Neural crest cell (in vitro differentiated cells): Measurements from ENCODE around the gene APPL2. TPM values are rescaled to one million over a fixed set of nuclear protein-coding genes. Genes with fewer than 3 reads are reported as not detected.
"Not testable (repeated sequence)": the region's sequence is repeated elsewhere in the genome, so short reads cannot be mapped to it uniquely, and the experiment has no call there.

Experiments
- DNase-seq: peaks from one replicate; pipeline ENCODE4 v3.0.0; 2021; ENCODE audit warnings: low read depth, mixed read lengths, low spot score
- H3K27ac Mint-ChIP-seq: one replicate; pipeline ENCODE4 v1.8.0; 2021; ENCODE audit warnings: mild to moderate bottlenecking, mixed read lengths; ENCODE audit not compliant: unreplicated experiment
- H3K27me3 Mint-ChIP-seq: 2 replicates; pipeline ENCODE4 v1.8.0; 2021; ENCODE audit warnings: low read depth, mild to moderate bottlenecking, mixed read lengths
- H3K36me3 Mint-ChIP-seq: 2 replicates; pipeline ENCODE4 v1.8.0; 2021; ENCODE audit warnings: low read depth, mild to moderate bottlenecking, mixed read lengths
- H3K4me1 Mint-ChIP-seq: 2 replicates; pipeline ENCODE4 v1.8.0; 2021; ENCODE audit warnings: mixed read lengths
- H3K4me3 Mint-ChIP-seq: one replicate; pipeline ENCODE4 v1.8.0; 2021; ENCODE audit warnings: mild to moderate bottlenecking, mixed read lengths
- H3K9me3 Mint-ChIP-seq: 2 replicates; pipeline ENCODE4 v1.8.0; 2021; ENCODE audit warnings: mixed read lengths
- total RNA-seq: library from RNA; stranded (reverse); gene quantifications from 2 replicates; pipeline ENCODE4 v1.2.1, GENCODE V29; 2021
- TF ChIP-seq, protein P1 (sequence below): fragments of 200-600 bp; sonication (generic); conservative IDR thresholded peaks from 2 replicates; pipeline ENCODE4 v1.5.0; 2021; ENCODE audit warnings: antibody characterized with exemption, mild to moderate bottlenecking

Gene APPL2
- total RNA-seq, 1 donor from 2014 or later, result 51.8 TPM

DNA sequence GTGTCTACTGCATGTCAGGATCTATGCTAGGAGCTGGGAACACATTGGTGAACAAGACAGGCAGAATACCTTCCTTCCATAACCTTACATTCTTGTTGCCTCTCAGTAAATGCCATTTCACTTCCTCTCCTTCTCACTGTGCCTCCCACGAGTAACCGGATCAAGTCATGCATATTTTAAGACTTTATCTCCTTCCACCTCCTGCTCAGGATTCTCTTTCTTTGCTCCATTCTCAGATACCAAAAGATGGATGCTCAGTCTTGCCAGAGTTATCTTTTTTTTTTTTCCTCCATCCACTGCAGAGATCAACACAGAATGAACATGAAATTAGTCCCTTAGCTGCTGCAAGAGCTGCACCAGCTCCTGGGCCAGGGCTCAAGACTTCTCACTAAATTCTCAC, 20.0 kb upstream of the APPL2 start:
- Mint-ChIP-seq H3K27ac (no peak overlapping the region), H3K9me3 (no peaks in the 10 kb centered on the region), H3K36me3 (no peaks in the 10 kb centered on the region), H3K27me3 (no peaks in the 10 kb centered on the region), H3K4me1 (no peaks in the 10 kb centered on the region), H3K4me3 (no peak overlapping the region)
- DNase-seq, result no peak
- TF ChIP-seq, protein P1, sequence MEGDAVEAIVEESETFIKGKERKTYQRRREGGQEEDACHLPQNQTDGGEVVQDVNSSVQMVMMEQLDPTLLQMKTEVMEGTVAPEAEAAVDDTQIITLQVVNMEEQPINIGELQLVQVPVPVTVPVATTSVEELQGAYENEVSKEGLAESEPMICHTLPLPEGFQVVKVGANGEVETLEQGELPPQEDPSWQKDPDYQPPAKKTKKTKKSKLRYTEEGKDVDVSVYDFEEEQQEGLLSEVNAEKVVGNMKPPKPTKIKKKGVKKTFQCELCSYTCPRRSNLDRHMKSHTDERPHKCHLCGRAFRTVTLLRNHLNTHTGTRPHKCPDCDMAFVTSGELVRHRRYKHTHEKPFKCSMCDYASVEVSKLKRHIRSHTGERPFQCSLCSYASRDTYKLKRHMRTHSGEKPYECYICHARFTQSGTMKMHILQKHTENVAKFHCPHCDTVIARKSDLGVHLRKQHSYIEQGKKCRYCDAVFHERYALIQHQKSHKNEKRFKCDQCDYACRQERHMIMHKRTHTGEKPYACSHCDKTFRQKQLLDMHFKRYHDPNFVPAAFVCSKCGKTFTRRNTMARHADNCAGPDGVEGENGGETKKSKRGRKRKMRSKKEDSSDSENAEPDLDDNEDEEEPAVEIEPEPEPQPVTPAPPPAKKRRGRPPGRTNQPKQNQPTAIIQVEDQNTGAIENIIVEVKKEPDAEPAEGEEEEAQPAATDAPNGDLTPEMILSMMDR, result no peak

DNA sequence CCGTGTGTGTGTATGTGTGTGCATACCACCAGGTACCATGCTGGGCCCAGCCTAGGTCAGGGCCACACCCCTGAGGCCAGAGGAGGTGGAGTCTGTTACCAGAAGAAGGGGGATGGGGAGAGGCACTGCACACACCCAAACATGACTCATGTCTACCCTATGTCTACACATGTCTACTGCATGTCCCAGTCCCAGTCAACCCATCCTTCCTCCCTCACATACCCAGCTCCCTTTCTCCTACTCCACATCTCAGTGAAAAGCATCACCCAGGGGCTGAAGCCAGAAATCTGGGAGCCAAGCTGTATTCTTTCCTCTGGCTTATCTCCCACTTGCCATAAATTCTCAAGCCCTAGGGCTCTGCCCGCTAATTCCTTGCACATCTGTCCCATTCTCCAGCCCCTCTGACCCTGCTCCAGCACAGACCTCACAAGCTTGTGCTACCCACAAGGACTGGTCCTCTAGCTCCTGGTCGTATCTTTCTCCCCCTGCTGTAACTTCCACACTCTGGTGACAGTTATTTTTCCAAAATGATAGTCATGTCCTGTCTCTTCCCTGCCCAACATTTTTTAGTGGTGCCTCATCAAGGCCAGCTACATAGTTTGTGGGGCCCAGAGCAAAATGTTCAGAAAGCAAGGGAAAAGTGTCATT, 18.0 kb upstream of the APPL2 start:
- H3K4me3 Mint-ChIP-seq, result no peak overlapping the region
- H3K27ac Mint-ChIP-seq, result no peak overlapping the region
- H3K27me3 Mint-ChIP-seq, result no peaks in the 10 kb centered on the region
- no peak for DNase-seq
- H3K4me1 Mint-ChIP-seq, result no peaks in the 10 kb centered on the region
- TF ChIP-seq, protein P1, result no peak
- no peaks in the 10 kb centered on the region for H3K9me3 Mint-ChIP-seq
- H3K36me3 Mint-ChIP-seq, result no peaks in the 10 kb centered on the region

DNA sequence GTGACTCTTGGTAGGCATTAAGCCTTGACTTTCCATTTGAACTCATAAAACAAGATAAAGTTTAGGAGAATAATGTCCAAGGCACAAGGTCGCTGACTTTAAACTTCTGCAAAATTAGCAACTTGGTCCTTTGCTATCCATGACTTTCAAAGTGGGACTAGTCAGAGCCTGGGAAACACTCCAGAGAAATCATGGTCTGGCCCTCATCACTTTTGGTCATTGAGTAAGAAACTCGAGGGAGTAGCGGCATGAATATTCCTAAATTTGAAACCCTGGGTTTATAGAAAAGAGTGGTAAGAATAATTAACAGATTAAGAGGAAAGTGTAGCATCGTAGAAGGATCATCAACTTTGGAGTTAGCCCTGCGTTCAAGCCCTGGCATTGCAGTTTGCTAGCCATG, 16.9 kb upstream of the APPL2 start:
- no peaks in the 10 kb centered on the region for H3K4me1 Mint-ChIP-seq
- H3K9me3 Mint-ChIP-seq, result no peaks in the 10 kb centered on the region
- no peaks in the 10 kb centered on the region for H3K27me3 Mint-ChIP-seq
- H3K36me3 Mint-ChIP-seq, result no peaks in the 10 kb centered on the region
- H3K27ac Mint-ChIP-seq, result no peak overlapping the region
- no peak for DNase-seq
- H3K4me3 Mint-ChIP-seq, result no peak overlapping the region
- TF ChIP-seq, protein P1, result no peak

GRCh38 chr12:105245776-105246427, 9.9 kb upstream of the APPL2 start:
- DNase-seq, H3K4me1 Mint-ChIP-seq, H3K9me3 Mint-ChIP-seq, H3K36me3 Mint-ChIP-seq, H3K27me3 Mint-ChIP-seq, H3K27ac Mint-ChIP-seq, H3K4me3 Mint-ChIP-seq: not testable (repeated sequence)

GRCh38 chr12:105245291-105245690, 9.3 kb upstream of the APPL2 start:
- no peak for DNase-seq
- H3K4me1 Mint-ChIP-seq, result no peaks in the 10 kb centered on the region
- TF ChIP-seq, protein P1, result no peak
- H3K27ac Mint-ChIP-seq, result no peak overlapping the region
- H3K36me3 Mint-ChIP-seq, result peaks cover 3% of the 10 kb centered on the region
- H3K9me3 Mint-ChIP-seq, result peaks cover 7% of the 10 kb centered on the region
- H3K27me3 Mint-ChIP-seq, result peaks cover 2% of the 10 kb centered on the region
- no peak overlapping the region for H3K4me3 Mint-ChIP-seq

DNA sequence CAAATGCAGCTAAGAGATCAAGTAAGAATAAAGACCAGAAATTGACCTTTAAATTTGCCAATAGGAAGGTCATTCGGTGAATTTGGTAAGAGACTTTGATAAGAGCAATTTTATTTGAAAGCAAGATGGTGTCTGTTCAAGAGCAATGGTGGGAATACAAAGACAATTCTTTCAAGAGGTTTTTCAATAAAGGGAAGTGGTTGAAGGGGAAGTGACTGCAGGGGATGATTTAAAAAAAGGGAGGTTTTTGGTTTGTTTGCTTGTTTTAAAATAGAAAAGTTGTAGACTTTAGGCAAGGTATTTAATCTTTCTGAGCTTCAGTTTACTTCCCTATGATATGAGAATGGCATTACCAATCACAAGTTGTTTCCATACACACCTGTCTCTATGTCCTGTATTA, 4.3 kb upstream of the APPL2 start:
- H3K27me3 Mint-ChIP-seq, result no peaks in the 10 kb centered on the region
- TF ChIP-seq, protein P1, result no peak
- peaks cover 9% of the 10 kb centered on the region for H3K4me1 Mint-ChIP-seq
- DNase-seq, result no peak
- H3K36me3 Mint-ChIP-seq, result no peaks in the 10 kb centered on the region
- H3K9me3 Mint-ChIP-seq, result peaks cover 2% of the 10 kb centered on the region
- H3K4me3 Mint-ChIP-seq, result no peak overlapping the region
- H3K27ac Mint-ChIP-seq, result no peak overlapping the region
